Measurements from ENCODE around the gene TRDN. TPM values are rescaled to one million over a fixed set of nuclear protein-coding genes. Genes with fewer than 3 reads are reported as not detected.

TRDN gene
- total and polyA plus RNA-seq, 2 donors from 2014 or later = 0.19 TPM; not detected in 1

- TF ChIP-seq, protein P1, sequence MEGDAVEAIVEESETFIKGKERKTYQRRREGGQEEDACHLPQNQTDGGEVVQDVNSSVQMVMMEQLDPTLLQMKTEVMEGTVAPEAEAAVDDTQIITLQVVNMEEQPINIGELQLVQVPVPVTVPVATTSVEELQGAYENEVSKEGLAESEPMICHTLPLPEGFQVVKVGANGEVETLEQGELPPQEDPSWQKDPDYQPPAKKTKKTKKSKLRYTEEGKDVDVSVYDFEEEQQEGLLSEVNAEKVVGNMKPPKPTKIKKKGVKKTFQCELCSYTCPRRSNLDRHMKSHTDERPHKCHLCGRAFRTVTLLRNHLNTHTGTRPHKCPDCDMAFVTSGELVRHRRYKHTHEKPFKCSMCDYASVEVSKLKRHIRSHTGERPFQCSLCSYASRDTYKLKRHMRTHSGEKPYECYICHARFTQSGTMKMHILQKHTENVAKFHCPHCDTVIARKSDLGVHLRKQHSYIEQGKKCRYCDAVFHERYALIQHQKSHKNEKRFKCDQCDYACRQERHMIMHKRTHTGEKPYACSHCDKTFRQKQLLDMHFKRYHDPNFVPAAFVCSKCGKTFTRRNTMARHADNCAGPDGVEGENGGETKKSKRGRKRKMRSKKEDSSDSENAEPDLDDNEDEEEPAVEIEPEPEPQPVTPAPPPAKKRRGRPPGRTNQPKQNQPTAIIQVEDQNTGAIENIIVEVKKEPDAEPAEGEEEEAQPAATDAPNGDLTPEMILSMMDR (IDR thresholded peaks at IDR 0.05; ENCODE audit: borderline replicate concordance, extremely low read depth, insufficient read depth) = no peak
Observed at GRCh38 chr6:123182998-123183397, 453.8 kb downstream of the TRDN start.

GRCh38 chr6:123176706-123177105 lies 460.0 kb downstream of the TRDN start:
- FAIRE-seq (no peak), DNase-seq (no peak)
- Histone ChIP-seq H3K27ac (ENCODE audit: low read depth in 2 of 2, low read length in 2 of 2) (no peak overlapping the region), H3K9ac (ENCODE audit: low read length in 3 of 3) (no peak overlapping the region), H3K4me1 (ENCODE audit: control insufficient read depth in 2 of 3, insufficient read depth in 2 of 3, low read depth in 1 of 3, low read length in 3 of 3) (no peaks in the 10 kb centered on the region), H3K27me3 (ENCODE audit: control insufficient read depth, insufficient read depth, low read length) (no peaks in the 10 kb centered on the region), H3K36me3 (ENCODE audit: control insufficient read depth in 2 of 3, insufficient read depth in 3 of 3, low read length in 3 of 3) (no peaks in the 10 kb centered on the region), H3K4me3 (ENCODE audit: low read length in 3 of 3) (no peak overlapping the region), H3K9me3 (ENCODE audit: control insufficient read depth in 2 of 3, insufficient read depth in 1 of 3, low read length in 3 of 3) (no peaks in the 10 kb centered on the region)
- TF ChIP-seq, protein P1 (IDR thresholded peaks at IDR 0.05; ENCODE audit: borderline replicate concordance, extremely low read depth, insufficient read depth) = no peak
- intact Hi-C loops (cut with DNase I) = no loop called here

More at GRCh38 chr6:123182998-123183397, 453.8 kb downstream of the TRDN start:
- no peaks in the 10 kb centered on the region for H3K4me1 ChIP-seq (ENCODE audit: control insufficient read depth in 2 of 3, insufficient read depth in 2 of 3, low read depth in 1 of 3, low read length in 3 of 3)
- H3K27me3 ChIP-seq (ENCODE audit: control insufficient read depth, insufficient read depth, low read length) = no peaks in the 10 kb centered on the region
- H3K9me3 ChIP-seq (ENCODE audit: control insufficient read depth in 2 of 3, insufficient read depth in 1 of 3, low read length in 3 of 3) = peaks cover 0 to 3% (median 0%) of the 10 kb centered on the region in 3 donors
- no peak for FAIRE-seq
- H3K4me3 ChIP-seq (ENCODE audit: low read length in 3 of 3) = no peak overlapping the region
- H3K36me3 ChIP-seq (ENCODE audit: control insufficient read depth in 2 of 3, insufficient read depth in 3 of 3, low read length in 3 of 3) = no peaks in the 10 kb centered on the region
- H3K27ac ChIP-seq (ENCODE audit: low read depth in 2 of 2, low read length in 2 of 2) = no peak overlapping the region
- intact Hi-C loops (cut with DNase I) = no loop called here
- H3K9ac ChIP-seq (ENCODE audit: low read length in 3 of 3) = no peak overlapping the region
- DNase-seq = no peak

DNA sequence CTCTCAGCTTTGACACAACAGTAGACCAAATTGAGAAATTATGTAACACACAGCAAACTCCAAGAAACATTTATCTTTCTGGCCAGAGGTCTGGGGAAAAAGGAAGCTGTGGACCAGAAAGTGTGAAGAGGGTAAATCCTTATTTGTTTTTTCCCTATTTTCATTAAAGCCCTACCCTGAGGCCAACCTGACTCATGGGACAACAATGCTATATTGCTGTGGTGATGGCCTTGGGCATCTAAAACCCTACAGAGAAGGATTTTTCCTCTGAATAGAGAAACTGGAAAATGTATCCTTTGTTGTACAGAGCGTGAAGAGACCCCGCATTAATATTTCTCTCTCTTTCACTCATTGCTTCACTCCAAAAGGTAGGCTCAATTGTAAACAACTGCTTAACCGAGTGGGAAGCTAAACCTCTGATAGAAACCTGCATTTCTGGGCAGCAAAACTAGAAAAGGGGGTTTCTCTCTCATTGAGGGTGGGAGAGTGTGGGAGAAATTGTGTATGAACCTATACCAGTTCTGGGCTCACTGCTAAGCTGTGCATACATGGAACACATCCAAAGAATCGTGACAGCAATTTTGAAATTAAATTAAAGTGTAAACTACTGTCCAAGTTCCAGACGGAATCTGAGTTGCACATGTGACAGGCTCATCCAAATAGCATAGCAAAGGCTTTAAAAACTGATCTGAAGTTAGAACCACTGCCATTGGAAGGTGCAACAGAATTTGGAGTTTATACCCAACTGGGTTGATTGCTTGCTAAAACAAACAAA lies 465.2 kb downstream of the TRDN start:
- no peak overlapping the region for H3K27ac ChIP-seq (ENCODE audit: low read depth in 2 of 2, low read length in 2 of 2)

More for the DNA sequence above, 465.2 kb downstream of the TRDN start:
- no peaks in the 10 kb centered on the region for H3K36me3 ChIP-seq (ENCODE audit: control insufficient read depth in 2 of 3, insufficient read depth in 3 of 3, low read length in 3 of 3)
- no peaks in the 10 kb centered on the region for H3K9me3 ChIP-seq (ENCODE audit: control insufficient read depth in 2 of 3, insufficient read depth in 1 of 3, low read length in 3 of 3)
- H3K27me3 ChIP-seq (ENCODE audit: control insufficient read depth, insufficient read depth, low read length) = no peaks in the 10 kb centered on the region
- H3K4me3 ChIP-seq (ENCODE audit: low read length in 3 of 3) = no peak overlapping the region
- no peak for DNase-seq
- H3K4me1 ChIP-seq (ENCODE audit: control insufficient read depth in 2 of 3, insufficient read depth in 2 of 3, low read depth in 1 of 3, low read length in 3 of 3) = no peaks in the 10 kb centered on the region
- intact Hi-C loops (cut with DNase I) = no loop called here
- no peak for FAIRE-seq
- H3K9ac ChIP-seq (ENCODE audit: low read length in 3 of 3) = no peak overlapping the region
- TF ChIP-seq, protein P1 (IDR thresholded peaks at IDR 0.05; ENCODE audit: borderline replicate concordance, extremely low read depth, insufficient read depth) = no peak
